Fibroblast of lung (primary cell): ENCODE results near the gene CMTM3.

ENCODE experiments used
- EZH2 ChIP-seq: IDR thresholded peaks from 2 replicates; pipeline ENCODE4 v1.5.1; 2012; ENCODE audit warnings: low read length, control low read depth, mild to moderate bottlenecking; ENCODE audit errors: missing control alignments
- TF ChIP-seq, protein P1 (sequence below), 2 donors: IDR thresholded peaks in 1 of 2; conservative IDR thresholded peaks in 1 of 2; 1 replicate in 1 of 2; 2 replicates in 1 of 2; pipeline ENCODE4 v1.5.1; 2011 to 2012; ENCODE audit warnings: low read length in 2 of 2, control low read depth in 1 of 2, inconsistent platforms in 1 of 2, low read depth in 1 of 2, mild to moderate bottlenecking in 1 of 2

DNA sequence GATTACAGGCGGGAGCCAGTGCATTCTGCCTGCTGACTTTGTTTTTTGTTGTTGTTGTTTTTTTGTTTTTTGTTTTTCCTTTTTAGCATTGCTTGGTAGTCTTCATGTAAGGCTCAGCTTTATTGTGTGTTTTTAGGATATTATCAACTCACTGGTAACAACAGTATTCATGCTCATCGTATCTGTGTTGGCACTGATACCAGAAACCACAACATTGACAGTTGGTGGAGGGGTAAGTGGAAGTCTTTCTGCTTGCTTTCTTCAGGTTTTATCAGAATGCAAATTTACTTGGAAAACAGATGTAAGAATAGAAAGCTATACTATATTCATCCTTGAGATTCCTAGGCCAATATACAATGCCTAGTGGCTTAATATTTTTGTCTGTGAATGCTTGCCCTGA is 41.5 kb upstream of the CMTM3 start:
- TF ChIP-seq, protein P1, sequence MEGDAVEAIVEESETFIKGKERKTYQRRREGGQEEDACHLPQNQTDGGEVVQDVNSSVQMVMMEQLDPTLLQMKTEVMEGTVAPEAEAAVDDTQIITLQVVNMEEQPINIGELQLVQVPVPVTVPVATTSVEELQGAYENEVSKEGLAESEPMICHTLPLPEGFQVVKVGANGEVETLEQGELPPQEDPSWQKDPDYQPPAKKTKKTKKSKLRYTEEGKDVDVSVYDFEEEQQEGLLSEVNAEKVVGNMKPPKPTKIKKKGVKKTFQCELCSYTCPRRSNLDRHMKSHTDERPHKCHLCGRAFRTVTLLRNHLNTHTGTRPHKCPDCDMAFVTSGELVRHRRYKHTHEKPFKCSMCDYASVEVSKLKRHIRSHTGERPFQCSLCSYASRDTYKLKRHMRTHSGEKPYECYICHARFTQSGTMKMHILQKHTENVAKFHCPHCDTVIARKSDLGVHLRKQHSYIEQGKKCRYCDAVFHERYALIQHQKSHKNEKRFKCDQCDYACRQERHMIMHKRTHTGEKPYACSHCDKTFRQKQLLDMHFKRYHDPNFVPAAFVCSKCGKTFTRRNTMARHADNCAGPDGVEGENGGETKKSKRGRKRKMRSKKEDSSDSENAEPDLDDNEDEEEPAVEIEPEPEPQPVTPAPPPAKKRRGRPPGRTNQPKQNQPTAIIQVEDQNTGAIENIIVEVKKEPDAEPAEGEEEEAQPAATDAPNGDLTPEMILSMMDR (conservative IDR thresholded peaks at IDR 0.05 in 1 of 2, IDR thresholded peaks at IDR 0.05 in 1 of 2; ENCODE audit: low read depth in 1 of 2, low read length in 2 of 2), result no peak
- TF ChIP-seq EZH2, result no peak
